ENCODE measurements around the gene RBM17.

GRCh38 chr10:6153845-6154244 lies 65.0 kb downstream of the RBM17 start:
- TF ChIP-seq, protein P1, sequence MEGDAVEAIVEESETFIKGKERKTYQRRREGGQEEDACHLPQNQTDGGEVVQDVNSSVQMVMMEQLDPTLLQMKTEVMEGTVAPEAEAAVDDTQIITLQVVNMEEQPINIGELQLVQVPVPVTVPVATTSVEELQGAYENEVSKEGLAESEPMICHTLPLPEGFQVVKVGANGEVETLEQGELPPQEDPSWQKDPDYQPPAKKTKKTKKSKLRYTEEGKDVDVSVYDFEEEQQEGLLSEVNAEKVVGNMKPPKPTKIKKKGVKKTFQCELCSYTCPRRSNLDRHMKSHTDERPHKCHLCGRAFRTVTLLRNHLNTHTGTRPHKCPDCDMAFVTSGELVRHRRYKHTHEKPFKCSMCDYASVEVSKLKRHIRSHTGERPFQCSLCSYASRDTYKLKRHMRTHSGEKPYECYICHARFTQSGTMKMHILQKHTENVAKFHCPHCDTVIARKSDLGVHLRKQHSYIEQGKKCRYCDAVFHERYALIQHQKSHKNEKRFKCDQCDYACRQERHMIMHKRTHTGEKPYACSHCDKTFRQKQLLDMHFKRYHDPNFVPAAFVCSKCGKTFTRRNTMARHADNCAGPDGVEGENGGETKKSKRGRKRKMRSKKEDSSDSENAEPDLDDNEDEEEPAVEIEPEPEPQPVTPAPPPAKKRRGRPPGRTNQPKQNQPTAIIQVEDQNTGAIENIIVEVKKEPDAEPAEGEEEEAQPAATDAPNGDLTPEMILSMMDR (conservative IDR thresholded peaks at IDR 0.05; ENCODE audit: low read depth, low read length), result no peak
- TF ChIP-seq RAD21 (IDR thresholded peaks at IDR 0.05; ENCODE audit: low read length) (no peak), NFE2L2 (IDR thresholded peaks at IDR 0.05; ENCODE audit: low read depth, low read length) (no peak), SMC3 (IDR thresholded peaks at IDR 0.05; ENCODE audit: low read depth, low read length) (no peak), POLR2A (IDR thresholded peaks at IDR 0.05; ENCODE audit: low read depth, low read length) (no peak), FOS (IDR thresholded peaks at IDR 0.05; ENCODE audit: low read depth, low read length) (no peak), MXI1 (IDR thresholded peaks at IDR 0.05; ENCODE audit: borderline replicate concordance, low read depth, low read length) (no peak), BHLHE40 (IDR thresholded peaks at IDR 0.05; ENCODE audit: low read depth, low read length) (no peak), CEBPB (IDR thresholded peaks at IDR 0.05; ENCODE audit: low read depth, low read length) (no peak), MAZ (IDR thresholded peaks at IDR 0.05; ENCODE audit: borderline replicate concordance, low read depth, low read length) (no peak), RFX5 (IDR thresholded peaks at IDR 0.05; ENCODE audit: low read depth, low read length) (no peak), MAFK (IDR thresholded peaks at IDR 0.05; ENCODE audit: low read depth, low read length) (no peak), USF2 (IDR thresholded peaks at IDR 0.05; ENCODE audit: low read depth, low read length) (no peak), ELK1 (IDR thresholded peaks at IDR 0.05; ENCODE audit: borderline replicate concordance, low read depth, low read length) (no peak)

Data from IMR-90 (cell line).